ENCODE results near the gene CDADC1. TPM values are rescaled to one million over a fixed set of nuclear protein-coding genes. Genes with fewer than 3 reads are reported as not detected.

The CDADC1 gene
- total RNA-seq, 1 donor from 2014 or later: 7.2 TPM

- peaks cover 3% of the 10 kb centered on the region for H3K4me1 ChIP-seq (ENCODE audit: insufficient read depth, low read length)
- H4K20me1 ChIP-seq (ENCODE audit: insufficient read depth, low read length): no peaks in the 10 kb centered on the region
- peak overlapping the region; percentile 96 for H2AFZ ChIP-seq (ENCODE audit: low read depth, low read length)
- H3K27me3 Mint-ChIP-seq (ENCODE audit: low read depth, unreplicated experiment): no peaks in the 10 kb centered on the region
- peak overlapping the region; percentile 93 for H3K27ac Mint-ChIP-seq (ENCODE audit: unreplicated experiment)
- H3K4me2 ChIP-seq (ENCODE audit: low read length): peak overlapping the region; percentile 96
- H3K36me3 Mint-ChIP-seq (ENCODE audit: low read depth, unreplicated experiment): no peaks in the 10 kb centered on the region
- peak overlapping the region; percentile 99 for H3K4me3 Mint-ChIP-seq (ENCODE audit: unreplicated experiment)
- no peaks in the 10 kb centered on the region for H3K9me3 ChIP-seq (ENCODE audit: insufficient read depth, low read depth, low read length)
- no peak for TF ChIP-seq EZH2 (IDR thresholded peaks at IDR 0.05; ENCODE audit: insufficient read depth, low read length)
- TF ChIP-seq CTCF (IDR thresholded peaks at IDR 0.05; ENCODE audit: insufficient read depth, low read depth, low read length): no peak
- no peaks in the 10 kb centered on the region for H3K36me3 ChIP-seq (ENCODE audit: insufficient read depth, low read length)
- peaks cover 11% of the 10 kb centered on the region for H3K4me1 Mint-ChIP-seq (ENCODE audit: low read depth, unreplicated experiment)
- H3K27me3 ChIP-seq (ENCODE audit: insufficient read depth, low read length): no peaks in the 10 kb centered on the region
- H3K79me2 ChIP-seq (ENCODE audit: insufficient read depth, low read length): peaks cover 2% of the 10 kb centered on the region
- peak overlapping the region; percentile 90 for H3K4me3 ChIP-seq (ENCODE audit: insufficient read depth, low read depth, low read length)
- peak overlapping the region; percentile 94 for H3K9ac ChIP-seq (ENCODE audit: low read length)
- FAIRE-seq (no peak), DNase-seq (ENCODE audit: low read depth) (no peak)
- H3K27ac ChIP-seq (ENCODE audit: low read depth, low read length): peak overlapping the region; percentile 79
- H3K9me3 Mint-ChIP-seq (ENCODE audit: unreplicated experiment): peaks cover 3% of the 10 kb centered on the region
These were observed 679 bp upstream of the CDADC1 start for GRCh38 chr13:49246850-49247642.

- no peak for FAIRE-seq
These were observed 887 bp downstream of the CDADC1 start for GRCh38 chr13:49248622-49249002.

More at GRCh38 chr13:49248622-49249002, 887 bp downstream of the CDADC1 start:
- peak overlapping the region; percentile 79 for H3K27ac ChIP-seq (ENCODE audit: low read depth, low read length)
- no peaks in the 10 kb centered on the region for H4K20me1 ChIP-seq (ENCODE audit: insufficient read depth, low read length)
- H2AFZ ChIP-seq (ENCODE audit: low read depth, low read length): peak overlapping the region; percentile 96
- H3K9me3 ChIP-seq (ENCODE audit: insufficient read depth, low read depth, low read length): no peaks in the 10 kb centered on the region
- peak overlapping the region; percentile 99 for H3K4me3 Mint-ChIP-seq (ENCODE audit: unreplicated experiment)
- peaks cover 3% of the 10 kb centered on the region for H3K79me2 ChIP-seq (ENCODE audit: insufficient read depth, low read length)
- H3K4me2 ChIP-seq (ENCODE audit: low read length): peak overlapping the region; percentile 96
- H3K36me3 ChIP-seq (ENCODE audit: insufficient read depth, low read length): no peaks in the 10 kb centered on the region
- TF ChIP-seq EZH2 (IDR thresholded peaks at IDR 0.05; ENCODE audit: insufficient read depth, low read length): no peak
- TF ChIP-seq CTCF (IDR thresholded peaks at IDR 0.05; ENCODE audit: insufficient read depth, low read depth, low read length): peak; percentile 25
- H3K27me3 Mint-ChIP-seq (ENCODE audit: low read depth, unreplicated experiment): no peaks in the 10 kb centered on the region
- H3K4me1 Mint-ChIP-seq (ENCODE audit: low read depth, unreplicated experiment): peaks cover 11% of the 10 kb centered on the region
- peak overlapping the region; percentile 85 for H3K27ac Mint-ChIP-seq (ENCODE audit: unreplicated experiment)
- peak overlapping the region; percentile 90 for H3K4me3 ChIP-seq (ENCODE audit: insufficient read depth, low read depth, low read length)
- H3K4me1 ChIP-seq (ENCODE audit: insufficient read depth, low read length): peaks cover 3% of the 10 kb centered on the region
- H3K9me3 Mint-ChIP-seq (ENCODE audit: unreplicated experiment): no peaks in the 10 kb centered on the region
- H3K36me3 Mint-ChIP-seq (ENCODE audit: low read depth, unreplicated experiment): no peaks in the 10 kb centered on the region
- no peaks in the 10 kb centered on the region for H3K27me3 ChIP-seq (ENCODE audit: insufficient read depth, low read length)
- peak overlapping the region; percentile 94 for H3K9ac ChIP-seq (ENCODE audit: low read length)
- no peak for DNase-seq (ENCODE audit: low read depth)
